ENCODE data around the gene PDZRN3. TPM values are rescaled to one million over a fixed set of nuclear protein-coding genes. Genes with fewer than 3 reads are reported as not detected.

PDZRN3 gene
- total RNA-seq, 1 experiment from 2014 or later, result 5.2 TPM

DNA sequence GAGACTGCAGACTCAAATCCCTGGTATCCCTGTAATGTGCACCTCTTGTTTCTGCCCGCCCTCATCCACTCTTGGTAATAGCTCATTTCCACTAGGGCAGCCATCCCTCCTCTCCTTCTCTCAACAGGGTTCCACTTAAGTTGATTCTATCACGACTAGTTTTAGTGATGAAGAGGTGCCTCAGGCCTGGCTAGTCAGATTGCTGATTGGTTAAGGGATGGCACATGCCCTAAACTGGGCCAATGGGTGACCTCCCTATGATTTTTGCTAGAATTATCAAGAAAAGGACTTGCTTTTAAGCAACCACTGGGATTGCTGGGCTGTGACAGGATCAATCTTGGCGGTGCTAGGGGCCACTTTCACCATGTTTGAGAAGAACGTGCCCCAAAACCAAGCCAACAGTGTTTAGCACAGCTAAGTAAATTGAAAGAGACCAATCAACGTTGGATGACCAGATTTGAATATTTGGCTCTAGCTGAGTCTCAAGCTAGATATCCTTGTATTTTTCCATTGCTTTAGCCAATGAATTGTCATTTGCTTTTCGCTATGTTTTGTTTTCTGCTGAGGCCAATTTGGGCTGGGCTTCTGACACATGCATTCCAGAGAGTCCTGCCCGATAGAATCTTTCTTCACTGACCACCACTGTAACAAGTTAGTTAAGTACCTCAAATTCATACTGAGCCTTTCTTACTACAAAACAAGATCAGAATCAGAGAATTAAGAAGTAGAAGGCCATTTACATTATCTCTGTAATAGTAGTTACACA is 131.0 kb downstream of the PDZRN3 start:
- in situ Hi-C loops (cut with HindIII; ENCODE audit: low pct_unique_long_range_greater_than_20kb, low sequenced_read_pairs), result no loop called here
- DNase-seq (ENCODE audit: low read depth, low spot score), result no peak

DNA sequence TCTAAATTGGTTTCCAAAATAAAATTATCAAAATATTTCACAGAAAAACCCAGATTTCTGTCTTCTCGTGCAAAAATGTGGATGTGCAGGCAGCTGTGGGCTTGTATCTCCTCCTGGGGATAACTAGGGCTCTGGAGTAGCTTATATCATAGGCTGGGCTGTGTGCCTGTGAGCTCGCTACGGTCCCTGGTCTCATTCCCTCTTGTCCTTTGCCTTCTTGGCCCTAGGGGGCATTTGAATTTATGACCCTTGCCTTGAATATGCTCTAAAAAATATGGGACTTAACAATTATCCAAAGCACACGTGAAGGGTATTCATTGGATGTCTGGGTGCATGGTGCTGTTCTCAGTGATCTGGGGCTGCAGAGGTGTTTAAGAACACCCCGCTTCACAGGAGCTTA is 132.6 kb downstream of the PDZRN3 start:
- in situ Hi-C loops (cut with HindIII; ENCODE audit: low pct_unique_long_range_greater_than_20kb, low sequenced_read_pairs), result no loop called here
- no peak for DNase-seq (ENCODE audit: low read depth, low spot score)

DNA sequence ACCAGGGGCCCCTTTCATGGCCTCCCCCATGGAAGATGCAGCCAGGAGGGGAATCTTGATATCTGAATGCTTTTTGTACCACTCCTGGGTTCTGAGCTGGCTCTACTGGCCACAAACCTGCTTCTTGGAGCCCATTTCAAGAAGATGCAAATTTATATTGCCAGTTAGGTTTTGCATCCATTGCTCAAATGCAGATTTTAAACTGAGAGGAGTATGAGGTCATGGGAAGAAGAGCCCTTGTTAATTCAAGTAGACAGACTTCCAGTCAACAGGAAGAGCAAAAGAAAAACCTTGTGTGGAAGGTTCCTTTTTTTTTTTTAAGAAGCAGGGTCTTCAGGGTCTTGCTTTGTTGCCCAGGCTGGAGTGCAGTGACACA is 133.5 kb downstream of the PDZRN3 start:
- in situ Hi-C loops (cut with HindIII; ENCODE audit: low pct_unique_long_range_greater_than_20kb, low sequenced_read_pairs), result no loop called here
- DNase-seq (ENCODE audit: low read depth, low spot score), result no peak

DNA sequence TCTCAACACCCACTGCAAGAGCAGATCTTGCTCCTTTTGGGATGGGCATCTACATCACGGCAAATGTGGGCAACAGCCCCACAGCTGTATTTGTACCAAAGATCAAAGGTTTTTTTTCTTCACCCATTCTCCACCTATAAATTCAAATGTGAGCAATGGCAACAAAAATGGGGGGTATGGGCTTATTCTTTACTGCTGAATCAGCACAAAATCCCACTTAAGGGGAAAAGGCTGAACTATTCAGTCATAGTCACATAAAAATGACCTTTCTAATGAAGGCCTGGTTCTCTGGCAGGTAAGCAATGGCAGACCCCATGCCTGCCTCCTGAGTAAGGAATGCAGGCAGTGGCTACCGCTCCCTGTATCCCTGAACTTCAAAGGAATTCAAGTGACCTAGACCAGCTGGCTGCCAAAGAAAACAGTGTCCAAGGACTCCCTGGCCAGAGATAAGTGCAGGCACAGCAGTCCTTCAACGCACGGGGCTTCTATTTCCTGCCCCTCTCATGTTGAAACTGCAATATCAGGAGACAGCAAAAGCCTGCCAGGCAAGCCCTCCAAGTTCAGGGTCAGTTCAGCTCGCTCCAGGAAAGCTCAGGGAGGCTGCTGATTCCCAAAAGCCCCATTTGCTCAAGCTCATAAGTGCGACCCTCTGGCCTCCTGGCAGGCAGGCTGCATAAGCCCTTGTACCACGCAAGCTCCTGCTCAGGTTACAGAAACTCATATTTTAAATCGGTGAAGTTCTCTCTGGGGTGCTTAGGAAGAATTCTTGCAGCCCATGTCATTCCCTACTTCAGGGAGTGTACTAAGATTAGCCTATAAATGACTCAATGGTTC is 134.1 kb downstream of the PDZRN3 start:
- in situ Hi-C loops (cut with HindIII; ENCODE audit: low pct_unique_long_range_greater_than_20kb, low sequenced_read_pairs), result no loop called here
- no peak for DNase-seq (ENCODE audit: low read depth, low spot score)

DNA sequence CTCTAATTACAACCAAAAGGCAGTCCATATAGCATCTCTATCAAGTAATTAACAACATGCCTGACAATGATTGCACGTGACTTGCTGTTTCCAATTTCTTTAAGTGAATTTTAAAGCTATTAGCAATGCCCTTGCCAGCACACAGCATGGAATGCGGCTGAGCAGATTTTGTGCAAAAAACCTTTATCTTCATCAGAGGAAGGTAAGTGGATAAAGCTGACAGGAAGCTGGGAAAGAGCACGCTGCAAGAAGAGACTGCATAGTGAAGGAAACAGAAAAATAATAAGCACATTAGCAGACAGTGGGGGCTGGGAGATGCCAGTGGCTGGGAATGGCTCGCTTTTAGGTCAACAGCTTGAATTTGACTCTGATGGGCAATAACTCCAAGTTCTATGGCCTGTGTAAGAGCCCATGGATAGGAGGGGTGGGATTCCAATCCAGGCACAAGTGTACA is 138.8 kb downstream of the PDZRN3 start:
- in situ Hi-C loops (cut with HindIII; ENCODE audit: low pct_unique_long_range_greater_than_20kb, low sequenced_read_pairs), result no loop called here
- DNase-seq (ENCODE audit: low read depth, low spot score), result no peak

DNA sequence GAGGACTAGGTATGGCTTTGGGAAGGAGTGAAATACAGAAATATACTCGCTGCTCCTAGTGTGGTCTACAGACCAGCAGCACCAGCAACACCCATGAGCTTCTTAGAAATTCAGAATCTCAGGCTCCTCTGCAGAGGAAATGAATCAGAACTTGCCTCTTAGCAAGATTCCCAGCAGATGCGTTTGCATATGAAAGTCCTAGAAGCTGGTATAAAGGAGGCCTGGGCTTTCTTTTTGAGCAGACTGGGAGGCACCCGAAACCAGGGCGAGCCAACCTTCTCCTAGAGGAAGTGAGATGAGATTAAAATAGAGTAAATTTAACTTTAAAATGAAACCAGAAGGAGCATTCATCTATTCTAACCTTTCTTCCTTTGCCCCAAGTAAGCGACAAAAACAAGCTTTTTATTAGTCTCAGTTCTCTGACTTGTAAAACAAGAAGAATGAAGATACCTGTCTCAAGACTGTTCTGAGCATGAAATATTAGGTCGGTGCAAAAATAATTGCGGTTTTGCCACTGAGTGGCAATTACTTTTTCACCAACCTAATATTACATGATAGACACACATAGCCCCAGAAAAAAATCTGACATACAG is 140.0 kb downstream of the PDZRN3 start:
- in situ Hi-C loops (cut with HindIII; ENCODE audit: low pct_unique_long_range_greater_than_20kb, low sequenced_read_pairs), result no loop called here
- DNase-seq (ENCODE audit: low read depth, low spot score), result no peak

DNA sequence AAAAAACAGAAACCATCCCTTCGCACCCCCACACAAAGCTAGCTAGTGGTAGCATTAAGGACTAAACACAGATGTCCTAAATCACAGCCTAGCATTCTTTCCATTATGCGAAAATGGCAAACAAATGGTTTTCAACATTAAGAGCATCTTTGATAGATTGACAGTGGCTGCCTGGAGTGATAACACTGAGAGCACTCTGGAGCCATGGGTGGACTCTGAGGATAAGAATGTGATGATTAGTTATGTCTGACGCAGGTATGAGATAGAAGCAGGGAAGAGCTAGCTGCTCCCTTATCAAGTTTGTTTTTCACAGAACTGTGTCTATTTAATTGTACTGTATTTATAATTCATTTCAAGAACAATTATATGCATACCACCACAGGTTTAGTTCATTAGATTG is 142.9 kb downstream of the PDZRN3 start:
- in situ Hi-C loops (cut with HindIII; ENCODE audit: low pct_unique_long_range_greater_than_20kb, low sequenced_read_pairs), result no loop called here
- DNase-seq (ENCODE audit: low read depth, low spot score), result no peak

DNA sequence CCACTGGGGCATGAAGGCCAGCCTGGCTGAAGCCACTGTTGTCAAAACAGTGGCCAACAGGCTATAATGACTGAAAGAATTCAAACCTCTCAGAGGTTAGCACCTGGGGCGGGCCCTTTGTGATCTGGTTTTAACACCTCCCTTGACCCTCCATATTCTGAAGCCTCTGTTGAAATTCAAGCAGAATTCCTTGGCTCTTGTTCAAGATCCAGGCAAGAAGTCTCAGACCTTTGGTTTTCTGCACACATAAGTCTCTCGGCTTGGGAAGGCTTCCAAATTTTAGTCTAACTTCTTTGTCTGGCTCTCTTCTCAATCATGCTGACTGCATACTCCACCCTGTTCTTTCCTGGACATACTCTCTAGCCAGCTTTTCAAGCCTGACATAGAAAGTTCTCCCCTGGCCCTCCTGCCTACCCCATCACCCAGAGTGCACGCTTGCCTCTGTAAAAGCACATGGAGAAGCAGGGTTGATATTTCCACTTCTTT is 144.5 kb downstream of the PDZRN3 start:
- in situ Hi-C loops (cut with HindIII; ENCODE audit: low pct_unique_long_range_greater_than_20kb, low sequenced_read_pairs), result no loop called here

DNA sequence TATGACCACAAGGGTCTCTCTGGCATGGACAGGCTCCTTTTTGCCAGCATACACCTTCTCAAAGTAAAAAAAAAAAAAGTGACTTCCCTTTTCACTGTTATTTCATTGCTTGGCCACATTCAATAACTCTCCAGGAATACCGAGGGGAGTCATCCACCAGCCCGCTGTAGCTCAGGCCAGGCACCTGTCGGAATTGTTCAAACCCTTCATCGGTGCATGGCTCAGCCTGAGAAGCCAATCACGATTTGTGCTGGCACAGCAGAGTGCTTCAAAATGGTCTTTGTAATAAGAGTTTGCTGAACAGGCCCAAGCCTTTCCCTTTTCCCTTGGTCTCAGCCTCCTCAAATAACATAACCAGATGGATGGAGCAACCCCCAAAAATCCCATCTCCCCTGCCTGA is 145.4 kb downstream of the PDZRN3 start:
- in situ Hi-C loops (cut with HindIII; ENCODE audit: low pct_unique_long_range_greater_than_20kb, low sequenced_read_pairs), result no loop called here
- DNase-seq (ENCODE audit: low read depth, low spot score), result no peak

More for the DNA sequence above, 144.5 kb downstream of the PDZRN3 start:
- no peak for DNase-seq (ENCODE audit: low read depth, low spot score)

DNA sequence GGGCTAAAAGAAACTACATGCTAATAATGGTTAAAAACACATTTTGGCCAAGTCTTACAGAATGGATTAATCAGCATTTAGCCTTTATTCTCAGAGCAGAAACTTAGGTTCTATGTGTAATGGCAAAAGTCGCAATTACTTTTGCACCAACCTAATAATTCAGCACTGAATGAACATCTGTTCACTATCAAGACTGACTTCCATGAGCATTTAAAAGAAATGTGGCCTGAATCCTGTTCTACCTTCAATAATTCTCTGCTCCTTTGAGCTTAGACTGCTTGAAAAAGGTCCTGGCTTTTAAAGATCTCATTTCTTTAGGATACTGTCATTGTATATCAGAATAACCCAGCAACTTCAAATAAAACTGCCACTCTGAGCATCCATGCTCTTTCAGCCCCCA is 145.9 kb downstream of the PDZRN3 start:
- in situ Hi-C loops (cut with HindIII; ENCODE audit: low pct_unique_long_range_greater_than_20kb, low sequenced_read_pairs), result no loop called here
- no peak for DNase-seq (ENCODE audit: low read depth, low spot score)

DNA sequence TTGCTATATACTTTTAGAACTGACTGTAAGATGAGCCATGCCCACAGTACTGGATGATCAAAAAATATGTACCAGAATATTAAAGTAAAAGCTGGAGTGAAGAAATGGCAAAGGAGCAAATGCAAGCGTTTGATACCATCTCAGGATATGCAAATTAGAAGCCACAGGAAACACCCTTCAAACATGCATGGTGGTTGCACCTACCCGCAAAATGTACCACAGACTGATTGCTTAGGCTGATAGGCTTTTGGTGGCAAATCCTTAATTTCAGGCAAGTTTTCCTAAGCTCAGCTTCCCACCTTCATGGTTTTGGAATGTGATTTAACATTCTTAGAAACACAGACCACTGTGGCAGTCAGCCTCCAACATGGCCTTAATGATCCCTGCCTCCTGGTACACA is 149.0 kb downstream of the PDZRN3 start:
- in situ Hi-C loops (cut with HindIII; ENCODE audit: low pct_unique_long_range_greater_than_20kb, low sequenced_read_pairs), result no loop called here
- DNase-seq (ENCODE audit: low read depth, low spot score), result no peak

DNA sequence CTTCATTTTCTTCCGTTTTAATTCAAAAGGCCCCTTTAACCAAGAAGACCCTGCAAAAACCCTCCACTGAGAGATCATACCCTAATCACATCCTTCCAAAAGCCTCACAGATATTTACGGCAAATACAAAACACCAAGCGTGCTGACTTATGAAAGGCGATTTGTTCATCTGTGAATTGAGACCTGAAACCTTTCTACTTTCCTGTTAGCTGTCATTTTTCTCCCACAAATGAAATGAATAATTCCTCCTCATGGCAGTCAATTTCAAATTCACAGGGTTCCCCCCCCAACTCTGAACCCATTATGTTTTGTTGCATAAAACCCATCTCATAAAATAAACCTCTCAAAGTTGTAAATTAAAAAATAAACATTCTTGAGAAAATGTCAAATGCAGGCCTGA is 149.6 kb downstream of the PDZRN3 start:
- in situ Hi-C loops (cut with HindIII; ENCODE audit: low pct_unique_long_range_greater_than_20kb, low sequenced_read_pairs), result no loop called here

DNA sequence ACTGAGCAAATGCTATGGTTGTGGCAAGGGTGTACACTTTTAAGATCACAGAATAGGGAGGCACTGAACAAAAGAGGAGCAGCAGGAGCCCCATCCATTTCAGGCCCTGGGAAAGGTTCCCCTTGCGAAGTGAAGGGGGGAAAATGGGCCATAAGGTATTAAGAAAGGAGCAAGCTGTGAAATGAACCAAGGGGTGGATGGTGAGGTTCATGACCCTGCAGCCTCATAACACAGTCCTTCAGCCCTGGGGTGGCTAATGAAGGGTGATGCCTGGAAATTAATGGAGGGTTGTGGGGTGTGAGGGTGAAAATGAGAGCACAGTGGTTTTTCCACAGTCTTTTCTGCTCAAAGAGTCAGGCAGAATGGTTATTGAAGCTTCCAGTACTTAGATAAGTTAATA is 150.1 kb downstream of the PDZRN3 start:
- in situ Hi-C loops (cut with HindIII; ENCODE audit: low pct_unique_long_range_greater_than_20kb, low sequenced_read_pairs), result no loop called here
- DNase-seq (ENCODE audit: low read depth, low spot score), result no peak

More for the DNA sequence above, 149.6 kb downstream of the PDZRN3 start:
- no peak for DNase-seq (ENCODE audit: low read depth, low spot score)

DNA sequence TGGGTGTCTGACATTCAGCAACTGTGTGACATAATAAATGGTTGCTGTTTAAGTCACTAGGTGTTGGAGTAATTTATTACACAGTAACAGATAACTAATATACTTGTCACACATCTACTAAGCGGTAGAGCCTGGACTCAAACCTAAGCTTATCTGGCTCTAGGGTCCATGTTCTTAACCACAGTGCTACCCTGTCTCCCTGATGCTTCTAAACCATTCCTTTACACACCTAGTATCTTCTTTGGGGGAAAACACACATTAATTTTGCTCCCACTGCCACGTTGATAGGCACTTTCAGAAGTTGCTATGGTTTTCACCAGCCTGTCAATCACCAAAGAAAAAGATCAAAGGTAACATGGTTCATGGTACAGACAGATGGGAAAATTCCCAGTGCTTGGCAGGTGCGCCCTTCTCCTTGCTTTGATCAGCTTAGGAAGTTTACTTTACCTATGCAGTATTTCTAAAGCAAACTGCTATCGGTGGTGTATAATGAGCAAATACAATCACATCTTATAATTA is 150.8 kb downstream of the PDZRN3 start:
- DNase-seq (ENCODE audit: low read depth, low spot score), result no peak
- in situ Hi-C loops (cut with HindIII; ENCODE audit: low pct_unique_long_range_greater_than_20kb, low sequenced_read_pairs), result no loop called here

DNA sequence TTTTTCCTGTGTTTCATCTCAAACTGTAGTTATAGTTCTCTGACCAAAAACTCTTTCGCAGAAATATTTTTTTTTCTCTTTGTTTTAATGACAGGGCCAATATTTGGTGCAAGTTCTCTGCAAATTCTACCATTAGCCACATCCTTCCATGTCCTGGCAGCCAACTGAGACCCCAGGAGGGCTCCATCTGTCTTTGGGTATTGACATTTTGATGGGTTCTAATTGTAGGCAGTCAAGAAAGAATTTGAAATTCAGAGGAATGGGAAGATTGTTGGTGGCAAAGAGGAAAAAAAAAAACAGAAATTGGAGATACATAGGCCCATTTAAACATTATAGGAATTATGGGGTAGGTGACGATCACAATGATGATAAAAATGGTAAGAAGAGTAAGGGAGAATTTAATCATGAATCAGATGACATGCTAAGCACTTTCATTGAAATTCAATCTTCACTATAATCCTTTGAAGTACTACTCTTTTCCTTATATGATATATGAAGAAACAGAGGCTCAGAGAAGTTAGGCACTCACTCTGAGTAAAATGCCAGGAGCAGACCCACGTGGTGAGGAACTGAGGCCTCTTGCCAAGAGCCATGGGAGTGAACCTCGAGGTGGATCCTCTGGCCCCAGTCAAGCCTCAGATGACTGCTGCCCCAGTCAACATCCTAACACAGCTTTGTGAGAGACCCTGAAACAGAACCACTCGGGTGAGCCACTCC is 151.4 kb downstream of the PDZRN3 start:
- DNase-seq (ENCODE audit: low read depth, low spot score), result no peak
- in situ Hi-C loops (cut with HindIII; ENCODE audit: low pct_unique_long_range_greater_than_20kb, low sequenced_read_pairs), result no loop called here

DNA sequence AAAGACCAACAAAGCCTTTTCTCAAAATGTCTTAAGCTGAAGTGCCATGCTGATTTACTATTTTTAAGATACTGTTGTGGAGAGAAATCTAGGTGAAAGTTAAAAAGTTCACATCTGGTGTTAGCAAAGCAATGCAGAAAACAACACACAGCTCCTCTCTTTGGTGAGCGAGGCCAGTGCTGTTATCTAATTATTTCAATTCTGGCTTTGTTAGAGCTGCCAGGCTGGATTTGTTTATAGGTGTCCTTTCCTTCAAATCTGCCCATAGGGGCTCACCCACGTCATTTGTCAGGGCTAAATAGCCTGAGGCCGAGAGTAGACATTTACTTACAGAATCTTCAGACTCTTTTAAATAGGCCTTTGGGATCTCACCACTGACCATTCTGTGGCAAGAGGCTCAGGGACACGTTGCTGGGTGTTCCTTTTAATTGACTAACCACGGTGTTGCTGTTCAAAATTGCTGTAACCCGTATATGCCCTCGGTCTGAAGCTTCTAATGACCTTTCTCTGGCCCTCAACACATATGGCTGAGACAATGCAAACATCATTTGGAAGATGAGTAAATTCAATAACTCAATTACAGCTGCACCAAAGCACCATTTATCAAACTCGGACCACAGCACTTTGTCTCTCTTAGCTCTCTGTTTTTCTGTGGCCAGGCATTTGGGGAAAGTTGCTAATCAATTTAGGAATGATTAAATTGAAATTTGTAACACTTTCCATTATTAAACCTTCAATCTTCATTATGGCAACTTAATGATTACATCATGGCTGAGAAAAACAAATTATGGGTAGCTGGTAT is 152.6 kb downstream of the PDZRN3 start:
- in situ Hi-C loops (cut with HindIII; ENCODE audit: low pct_unique_long_range_greater_than_20kb, low sequenced_read_pairs), result no loop called here

DNA sequence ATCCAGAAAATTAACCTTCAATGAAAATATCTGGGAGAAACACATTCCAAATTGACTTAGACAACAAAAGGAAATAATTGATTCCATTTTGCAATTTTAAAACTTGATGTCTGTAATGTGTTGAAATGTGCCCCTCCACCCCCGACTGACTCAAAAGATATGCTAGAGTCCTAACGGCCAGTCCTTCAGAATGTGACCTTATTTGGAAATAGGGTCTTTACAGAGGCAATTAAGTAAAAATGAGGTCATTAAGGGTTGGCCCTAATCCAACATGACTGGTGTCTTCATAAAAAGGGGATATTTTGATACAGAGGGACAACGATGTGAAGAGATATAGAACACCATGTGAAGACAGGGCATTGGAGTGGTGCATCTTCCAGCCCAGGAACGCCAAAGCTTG is 153.9 kb downstream of the PDZRN3 start:
- in situ Hi-C loops (cut with HindIII; ENCODE audit: low pct_unique_long_range_greater_than_20kb, low sequenced_read_pairs), result no loop called here
- no peak for DNase-seq (ENCODE audit: low read depth, low spot score)

More for the DNA sequence above, 152.6 kb downstream of the PDZRN3 start:
- no peak for DNase-seq (ENCODE audit: low read depth, low spot score)

All from SK-MEL-5 (cell line).